AG09309 (cell line): ENCODE results near the gene PRKRA.

Experiments used
- DNase-seq: peaks from one replicate; pipeline ENCODE4 v3.0.0-alpha.2; 2010; ENCODE audit warnings: low read depth
- H3K4me3 ChIP-seq: 2 replicates; pipeline ENCODE4 v1.5.1; 2011; ENCODE audit warnings: mild to moderate bottlenecking, low read depth, low read length, moderate library complexity; ENCODE audit not compliant: control insufficient read depth
- TF ChIP-seq, protein P1 (sequence below): IDR thresholded peaks from 2 replicates; pipeline ENCODE4 v1.5.1; 2011; ENCODE audit warnings: mild to moderate bottlenecking, low read depth, low read length, inconsistent platforms; ENCODE audit not compliant: insufficient read depth, control insufficient read depth; ENCODE audit errors: missing control alignments

PRKRA gene

DNA sequence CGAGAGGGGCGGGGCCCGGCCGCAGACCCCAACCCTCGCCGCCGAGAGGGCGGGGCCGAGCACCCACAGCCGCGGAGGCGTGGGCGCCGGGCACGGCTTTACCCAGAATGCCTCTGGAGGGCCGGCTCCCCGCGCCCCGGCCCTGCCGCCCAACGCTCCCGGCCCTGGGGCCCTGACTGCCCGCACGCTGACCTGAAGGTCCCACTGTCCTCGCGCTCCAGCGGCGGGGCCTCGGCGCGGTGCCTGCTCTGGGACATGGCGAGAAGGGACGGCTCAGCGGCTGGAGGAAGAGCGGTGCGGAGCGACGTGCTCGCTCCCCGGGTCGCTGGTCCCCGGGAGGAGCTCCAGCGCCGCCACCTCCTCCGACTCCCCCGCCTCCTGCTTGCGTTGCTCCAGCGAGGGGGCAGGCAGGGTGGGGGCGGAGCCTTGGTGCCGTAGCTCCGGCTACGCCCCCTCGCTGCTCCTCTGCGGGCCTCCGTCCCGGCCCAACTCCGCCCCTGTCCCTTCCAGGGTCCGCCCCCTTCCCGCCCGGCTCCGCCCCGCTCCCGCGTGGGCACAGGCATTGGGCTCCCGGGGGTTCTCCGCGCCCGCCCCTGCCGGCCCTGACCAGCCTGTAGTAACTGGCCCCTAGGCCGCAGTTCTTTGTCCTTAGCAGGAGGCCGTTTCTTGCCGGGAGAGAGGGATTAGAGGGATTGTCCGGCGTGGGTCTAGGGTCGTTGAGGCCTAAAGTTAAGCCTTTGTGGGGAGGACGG is at the start of gene PRKRA, which contains the start of gene PJVK:
Gene PRKRA (minus strand): TSS at position 402 of the 752 bp plus-strand sequence. CDS start 145 bp downstream, at position 257.
Gene PJVK (plus strand): TSS at position 605 of the 752 bp plus-strand sequence. CDS start 2,032 bp downstream, outside the sequence.
- DNase-seq = peak; percentile 88
- TF ChIP-seq, protein P1, sequence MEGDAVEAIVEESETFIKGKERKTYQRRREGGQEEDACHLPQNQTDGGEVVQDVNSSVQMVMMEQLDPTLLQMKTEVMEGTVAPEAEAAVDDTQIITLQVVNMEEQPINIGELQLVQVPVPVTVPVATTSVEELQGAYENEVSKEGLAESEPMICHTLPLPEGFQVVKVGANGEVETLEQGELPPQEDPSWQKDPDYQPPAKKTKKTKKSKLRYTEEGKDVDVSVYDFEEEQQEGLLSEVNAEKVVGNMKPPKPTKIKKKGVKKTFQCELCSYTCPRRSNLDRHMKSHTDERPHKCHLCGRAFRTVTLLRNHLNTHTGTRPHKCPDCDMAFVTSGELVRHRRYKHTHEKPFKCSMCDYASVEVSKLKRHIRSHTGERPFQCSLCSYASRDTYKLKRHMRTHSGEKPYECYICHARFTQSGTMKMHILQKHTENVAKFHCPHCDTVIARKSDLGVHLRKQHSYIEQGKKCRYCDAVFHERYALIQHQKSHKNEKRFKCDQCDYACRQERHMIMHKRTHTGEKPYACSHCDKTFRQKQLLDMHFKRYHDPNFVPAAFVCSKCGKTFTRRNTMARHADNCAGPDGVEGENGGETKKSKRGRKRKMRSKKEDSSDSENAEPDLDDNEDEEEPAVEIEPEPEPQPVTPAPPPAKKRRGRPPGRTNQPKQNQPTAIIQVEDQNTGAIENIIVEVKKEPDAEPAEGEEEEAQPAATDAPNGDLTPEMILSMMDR = no peak
- peak within 1 kb of the TSS; percentile 89 for H3K4me3 ChIP-seq

DNA sequence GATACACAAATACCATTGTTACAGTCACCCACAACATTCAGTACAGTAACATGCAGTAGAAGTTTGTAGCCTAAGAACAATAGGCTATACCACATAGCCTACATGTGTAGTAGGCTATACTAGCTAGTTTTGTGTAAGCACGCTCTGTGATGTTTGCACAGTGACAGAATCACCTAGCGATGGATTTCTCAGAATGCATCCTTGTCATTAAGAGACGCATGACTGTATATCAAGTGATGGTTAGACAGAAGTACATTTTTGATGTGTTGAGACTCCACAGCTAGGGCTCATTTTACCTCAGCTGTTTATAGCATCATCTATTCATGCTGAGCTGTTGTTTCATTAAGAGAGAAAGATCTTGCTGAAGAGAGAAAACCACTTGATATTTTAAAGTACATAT is 48.7 kb upstream of the PRKRA start:
- TF ChIP-seq, protein P1 = no peak
- no peak for DNase-seq
- no peak overlapping the region for H3K4me3 ChIP-seq

DNA sequence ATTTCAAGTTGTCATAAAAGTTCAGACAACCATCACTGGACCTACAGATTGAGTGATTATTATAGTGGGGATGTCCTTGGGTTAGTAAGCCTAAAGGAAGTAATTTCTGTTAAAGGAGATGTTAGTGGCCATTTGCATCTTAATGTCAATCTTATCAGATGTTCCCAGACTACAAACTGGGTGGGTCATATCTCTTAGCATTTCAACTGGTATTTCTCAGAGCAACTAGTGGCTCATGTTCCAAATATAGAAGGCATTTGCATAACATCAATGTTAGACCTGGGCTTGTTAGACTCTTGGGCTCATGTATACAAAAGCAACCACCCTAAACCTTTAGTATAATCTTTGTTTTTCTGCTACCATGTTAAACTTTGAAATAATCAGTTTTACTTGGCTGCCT is 47.2 kb upstream of the PRKRA start:
- no peak for DNase-seq
- no peak overlapping the region for H3K4me3 ChIP-seq
- TF ChIP-seq, protein P1 = no peak

DNA sequence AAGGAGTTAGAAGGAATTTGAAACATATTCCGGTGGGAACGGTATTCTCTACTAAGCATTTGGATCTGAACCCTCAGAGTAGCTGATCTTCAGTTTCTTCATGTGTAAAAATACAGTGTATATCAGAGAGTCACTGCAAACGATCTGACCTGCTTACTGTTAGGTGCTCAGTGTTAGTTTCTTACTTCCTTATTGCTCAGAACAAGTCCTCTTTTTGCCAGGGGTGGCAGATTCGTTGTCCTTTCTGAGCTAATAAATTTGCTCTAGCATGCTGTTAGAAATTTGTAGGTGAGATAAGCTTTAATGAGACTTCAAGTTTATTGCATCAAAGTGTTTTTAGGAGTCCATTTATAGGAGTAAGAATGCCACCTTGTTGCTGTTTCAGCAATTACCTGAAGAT is 45.1 kb upstream of the PRKRA start:
- no peak overlapping the region for H3K4me3 ChIP-seq
- TF ChIP-seq, protein P1 = no peak
- no peak for DNase-seq

DNA sequence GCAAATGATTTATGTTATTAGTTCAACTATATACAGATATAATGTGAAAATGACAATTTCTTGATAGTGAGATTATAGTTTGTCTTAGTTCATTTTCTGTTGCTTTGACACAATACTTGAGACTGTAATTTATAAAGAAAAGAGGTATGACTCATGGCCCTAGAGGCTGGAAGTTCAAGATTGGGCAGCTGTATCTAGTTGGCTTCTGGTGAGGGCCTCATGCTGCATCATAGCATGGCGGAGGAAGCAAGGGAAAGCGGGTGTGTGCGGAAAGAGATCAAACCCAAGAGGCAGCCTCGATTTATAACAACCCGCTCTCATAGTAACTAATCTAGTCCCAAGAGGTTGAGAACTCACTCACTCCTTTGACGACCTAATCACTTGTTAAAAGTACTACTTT is 40.6 kb upstream of the PRKRA start:
- no peak for DNase-seq
- TF ChIP-seq, protein P1 = no peak
- H3K4me3 ChIP-seq = no peak overlapping the region

DNA sequence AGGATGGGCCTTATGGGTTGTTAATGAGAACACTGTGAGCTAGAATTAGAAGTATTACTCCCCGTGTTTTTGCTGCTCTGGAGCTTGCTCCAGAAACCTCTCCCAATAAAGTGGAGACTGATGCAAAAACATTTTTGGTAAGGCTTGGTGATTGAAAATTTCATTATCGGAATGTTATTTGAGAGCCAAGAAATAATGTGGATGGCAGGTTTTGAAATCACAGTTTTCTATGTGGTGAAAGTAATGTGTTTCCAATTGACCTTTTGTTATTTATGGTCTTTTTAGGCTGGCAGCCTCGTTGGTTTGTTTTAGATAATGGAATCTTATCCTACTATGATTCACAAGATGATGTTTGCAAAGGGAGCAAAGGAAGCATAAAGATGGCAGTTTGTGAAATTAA is 34.4 kb upstream of the PRKRA start:
- peak; percentile 52 for DNase-seq
- TF ChIP-seq, protein P1 = no peak

More for the DNA sequence above, 34.4 kb upstream of the PRKRA start:
- no peak overlapping the region for H3K4me3 ChIP-seq
